Right hindlimb (tissue), 1 donor: Measurements from ENCODE around the gene CCDC157.
A peak's percentile ranks its signal among the peaks of the same experiment; 100 is the strongest.

Source experiments
- DNase-seq: peaks from one replicate; pipeline ENCODE4 v3.0.0-alpha.2; 2018

Gene CCDC157

GRCh38 chr22:30416837-30417236, 60.0 kb downstream of the CCDC157 start:
- DNase-seq: no peak

- no peak for DNase-seq
These were observed 63.7 kb downstream of the CCDC157 start for GRCh38 chr22:30420347-30421125.

- DNase-seq: no peak
These were observed 65.1 kb downstream of the CCDC157 start for GRCh38 chr22:30421695-30422480.

- DNase-seq: peak; percentile 66
These were observed 65.9 kb downstream of the CCDC157 start for GRCh38 chr22:30422481-30423300.

GRCh38 chr22:30423301-30423958, 66.6 kb downstream of the CCDC157 start:
- DNase-seq: no peak

- peak; percentile 100 for DNase-seq
These were observed 67.2 kb downstream of the CCDC157 start for GRCh38 chr22:30423959-30424533.

- DNase-seq: no peak
These were observed 67.9 kb downstream of the CCDC157 start for GRCh38 chr22:30424534-30425326.

GRCh38 chr22:30425327-30425615, 68.5 kb downstream of the CCDC157 start:
- DNase-seq: no peak

GRCh38 chr22:30425616-30426387, 69.0 kb downstream of the CCDC157 start, which contains the start of gene MTFP1:
TSS of gene MTFP1 (plus strand) at chr22:30425768. CDS start at chr22:30425880, 112 bp downstream.
- DNase-seq: peak; percentile 83
